ENCODE results near the gene PP2D1. TPM values are rescaled to one million over a fixed set of nuclear protein-coding genes. Genes with fewer than 3 reads are reported as not detected.

PP2D1 gene
- total and polyA plus RNA-seq, 9 of the 15 experiments (the other 6 are each of a cell fraction or from before 2014, with no cell fraction given), result 0.07 to 0.10 TPM; not detected in 7

GRCh38 chr3:20039765-20040547 is 27.9 kb upstream of the PP2D1 start, which contains the start of gene KAT2B (continued):
- no peak for TF ChIP-seq ZNF695 (CRISPR knock-in tag; IDR thresholded peaks at IDR 0.05)
- no peak for TF ChIP-seq TCFL5 (CRISPR knock-in tag; conservative IDR thresholded peaks at IDR 0.05)
- no peak for TF ChIP-seq EHMT2 (IDR thresholded peaks at IDR 0.05)
- TF ChIP-seq CTBP1 (IDR thresholded peaks at IDR 0.05; ENCODE audit: borderline replicate concordance), result peak; percentile 87
- no peak for TF ChIP-seq ZFP36 (IDR thresholded peaks at IDR 0.05; ENCODE audit: low read depth, low read length, partially characterized antibody)
- TF ChIP-seq MTF1 (CRISPR knock-in tag; IDR thresholded peaks at IDR 0.05; ENCODE audit: borderline replicate concordance), result no peak
- TF ChIP-seq BDP1 (IDR thresholded peaks at IDR 0.05; ENCODE audit: insufficient read depth, insufficient read length), result no peak
- TF ChIP-seq CC2D1A (IDR thresholded peaks at IDR 0.05), result peak; percentile 55; the same call in 1 of the 2 replicates
- no peak for TF ChIP-seq ZNF436 (CRISPR knock-in tag; IDR thresholded peaks at IDR 0.05)
- no peak for TF ChIP-seq NR0B1 (IDR thresholded peaks at IDR 0.05; ENCODE audit: partially characterized antibody)
- peak; percentile 99 for TF ChIP-seq ZBTB7A (IDR thresholded peaks at IDR 0.05; ENCODE audit: borderline replicate concordance, control insufficient read depth, low read depth, low read length)
- TF ChIP-seq ARID3A (IDR thresholded peaks at IDR 0.05; ENCODE audit: borderline replicate concordance, low read depth, low read length), result no peak
- TF ChIP-seq E2F4 (CRISPR knock-in tag; IDR thresholded peaks at IDR 0.05; ENCODE audit: low read depth), result no peak
- no peak for TF ChIP-seq ARID4B (CRISPR knock-in tag; IDR thresholded peaks at IDR 0.05)
- TF ChIP-seq ZNF212 (CRISPR knock-in tag; IDR thresholded peaks at IDR 0.05), result no peak
- no peak for TF ChIP-seq HOMEZ (CRISPR knock-in tag; IDR thresholded peaks at IDR 0.05)
- TF ChIP-seq SRSF1 (IDR thresholded peaks at IDR 0.05; ENCODE audit: low read depth, low read length), result peak; percentile 84; the same call in 1 of the 2 replicates

Measured in K562 (cell line).